Measurements from ENCODE around the gene PTGIS. TPM values are rescaled to one million over a fixed set of nuclear protein-coding genes. Genes with fewer than 3 reads are reported as not detected.

PTGIS gene
- polyA plus RNA-seq, 3 donors: not detected

DNA sequence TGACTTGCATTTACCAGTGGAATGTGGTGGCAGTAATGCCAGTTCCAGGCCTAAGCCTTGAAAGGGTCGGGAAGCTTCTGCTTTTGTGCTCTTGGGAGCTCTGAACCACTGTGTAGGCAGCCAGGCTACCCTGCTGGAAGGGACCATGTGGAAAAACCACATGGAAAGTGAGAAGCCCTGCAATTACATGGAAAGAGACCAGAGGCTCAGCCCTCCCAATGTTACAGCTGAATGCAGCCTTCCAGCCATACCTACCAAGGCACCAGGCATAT is 70.6 kb downstream of the PTGIS start:
- Histone ChIP-seq H3K4me3 (replicated peaks in 1 of 3; ENCODE audit: low read depth in 2 of 3, low read length in 3 of 3) (no peak overlapping the region), H3K36me3 (replicated peaks in 1 of 2; ENCODE audit: control insufficient read depth in 1 of 2, insufficient read depth in 2 of 2, low read length in 2 of 2) (no peaks in the 10 kb centered on the region), H4K20me1 (ENCODE audit: insufficient read depth, low read length) (no peaks in the 10 kb centered on the region), H3K79me2 (ENCODE audit: insufficient read depth, low read length) (no peaks in the 10 kb centered on the region), H3K4me1 (ENCODE audit: control insufficient read depth in 1 of 2, insufficient read depth in 2 of 2, low read length in 2 of 2) (no peaks in the 10 kb centered on the region), H3K27ac (ENCODE audit: low read depth in 1 of 2, low read length in 2 of 2) (no peak overlapping the region), H3K4me2 (replicated peaks; ENCODE audit: extremely low read depth, low read length, poor library complexity, severe bottlenecking) (no peak overlapping the region), H3K9me3 (replicated peaks in 1 of 2; ENCODE audit: control insufficient read depth in 1 of 2, insufficient read depth in 1 of 2, low read length in 2 of 2) (peaks cover 0 to 2% of the 10 kb centered on the region in 2 donors), H3K27me3 (ENCODE audit: control insufficient read depth in 2 of 2, insufficient read depth in 2 of 2, low read length in 2 of 2) (no peaks in the 10 kb centered on the region), H2AFZ (ENCODE audit: insufficient read depth, low read depth, low read length, poor library complexity, severe bottlenecking) (no peak overlapping the region), H3K9ac (ENCODE audit: insufficient read depth, low read length, poor library complexity, severe bottlenecking) (no peak overlapping the region)
- peaks cover 0 to 7% (median 2%) of the 10 kb centered on the region in 7 donors for H3K9me3 Mint-ChIP-seq
- H3K27me3 Mint-ChIP-seq (ENCODE audit: low read depth in 3 of 3): peaks cover 18 to 20% (median 20%) of the 10 kb centered on the region in 3 donors
- H3K27ac Mint-ChIP-seq: no peak overlapping the region
- intact Hi-C loops (cut with micrococcal nuclease): no loop called here
- no peak overlapping the region for H3K4me3 Mint-ChIP-seq
- no peaks in the 10 kb centered on the region for H3K36me3 Mint-ChIP-seq
- H3K4me1 Mint-ChIP-seq: no peaks in the 10 kb centered on the region
- no peak for DNase-seq
- TF ChIP-seq, protein P1, sequence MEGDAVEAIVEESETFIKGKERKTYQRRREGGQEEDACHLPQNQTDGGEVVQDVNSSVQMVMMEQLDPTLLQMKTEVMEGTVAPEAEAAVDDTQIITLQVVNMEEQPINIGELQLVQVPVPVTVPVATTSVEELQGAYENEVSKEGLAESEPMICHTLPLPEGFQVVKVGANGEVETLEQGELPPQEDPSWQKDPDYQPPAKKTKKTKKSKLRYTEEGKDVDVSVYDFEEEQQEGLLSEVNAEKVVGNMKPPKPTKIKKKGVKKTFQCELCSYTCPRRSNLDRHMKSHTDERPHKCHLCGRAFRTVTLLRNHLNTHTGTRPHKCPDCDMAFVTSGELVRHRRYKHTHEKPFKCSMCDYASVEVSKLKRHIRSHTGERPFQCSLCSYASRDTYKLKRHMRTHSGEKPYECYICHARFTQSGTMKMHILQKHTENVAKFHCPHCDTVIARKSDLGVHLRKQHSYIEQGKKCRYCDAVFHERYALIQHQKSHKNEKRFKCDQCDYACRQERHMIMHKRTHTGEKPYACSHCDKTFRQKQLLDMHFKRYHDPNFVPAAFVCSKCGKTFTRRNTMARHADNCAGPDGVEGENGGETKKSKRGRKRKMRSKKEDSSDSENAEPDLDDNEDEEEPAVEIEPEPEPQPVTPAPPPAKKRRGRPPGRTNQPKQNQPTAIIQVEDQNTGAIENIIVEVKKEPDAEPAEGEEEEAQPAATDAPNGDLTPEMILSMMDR (IDR thresholded peaks at IDR 0.05): no peak
- WGBS (ENCODE audit: insufficient coverage): 43% methylated on average over 1 of the region's 1 CpG

DNA sequence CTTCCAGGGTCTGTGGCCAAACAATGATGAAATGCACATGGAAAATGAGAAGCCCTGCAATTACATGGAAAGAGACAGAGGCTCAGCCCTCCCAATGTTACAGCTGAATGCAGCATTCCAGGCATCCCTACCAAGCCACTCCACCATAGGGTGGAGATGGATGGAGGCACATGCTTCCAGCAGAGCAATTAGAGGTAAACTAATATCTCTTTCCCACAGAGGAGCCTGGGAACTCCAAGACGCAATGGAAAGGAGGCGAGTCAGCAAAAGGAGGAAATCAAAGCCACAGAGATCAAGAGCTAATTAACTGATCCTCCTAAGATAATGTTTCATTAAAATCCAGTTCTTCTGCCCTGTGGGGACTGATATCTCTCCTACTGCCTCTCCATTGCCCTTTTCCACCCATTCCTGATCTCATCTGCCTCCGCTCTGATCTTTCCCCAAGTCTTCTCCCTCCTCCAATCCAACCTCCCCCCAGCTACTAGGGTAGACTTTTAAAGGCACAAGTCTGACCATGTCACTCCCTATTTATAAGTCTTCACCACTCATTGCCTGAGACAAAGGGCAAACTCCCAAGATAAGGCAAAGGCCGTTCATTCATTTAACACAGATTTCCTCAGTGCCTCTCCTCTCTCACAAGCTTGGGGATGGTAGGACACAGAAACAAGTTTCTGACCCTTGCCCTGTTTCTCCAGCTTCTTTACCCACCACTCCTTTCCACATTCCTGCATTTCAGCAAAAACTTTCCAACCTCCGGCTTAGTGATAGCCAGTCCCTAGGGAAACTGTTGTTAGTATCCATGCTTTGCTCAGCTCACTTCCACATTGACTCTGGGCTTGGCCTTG is 71.2 kb downstream of the PTGIS start:
- Histone ChIP-seq H2AFZ (ENCODE audit: insufficient read depth, low read depth, low read length, poor library complexity, severe bottlenecking) (no peak overlapping the region), H3K27ac (ENCODE audit: low read depth in 1 of 2, low read length in 2 of 2) (no peak overlapping the region), H3K4me2 (replicated peaks; ENCODE audit: extremely low read depth, low read length, poor library complexity, severe bottlenecking) (no peak overlapping the region), H3K27me3 (ENCODE audit: control insufficient read depth in 2 of 2, insufficient read depth in 2 of 2, low read length in 2 of 2) (no peaks in the 10 kb centered on the region), H3K9me3 (replicated peaks in 1 of 2; ENCODE audit: control insufficient read depth in 1 of 2, insufficient read depth in 1 of 2, low read length in 2 of 2) (no peaks in the 10 kb centered on the region), H3K4me3 (replicated peaks in 1 of 3; ENCODE audit: low read depth in 2 of 3, low read length in 3 of 3) (no peak overlapping the region), H3K79me2 (ENCODE audit: insufficient read depth, low read length) (no peaks in the 10 kb centered on the region), H4K20me1 (ENCODE audit: insufficient read depth, low read length) (no peaks in the 10 kb centered on the region), H3K4me1 (ENCODE audit: control insufficient read depth in 1 of 2, insufficient read depth in 2 of 2, low read length in 2 of 2) (no peaks in the 10 kb centered on the region), H3K9ac (ENCODE audit: insufficient read depth, low read length, poor library complexity, severe bottlenecking) (no peak overlapping the region), H3K36me3 (replicated peaks in 1 of 2; ENCODE audit: control insufficient read depth in 1 of 2, insufficient read depth in 2 of 2, low read length in 2 of 2) (no peaks in the 10 kb centered on the region)
- H3K4me3 Mint-ChIP-seq: no peak overlapping the region
- H3K27me3 Mint-ChIP-seq (ENCODE audit: low read depth in 3 of 3): peaks cover 18 to 20% (median 20%) of the 10 kb centered on the region in 3 donors
- TF ChIP-seq, protein P1 (IDR thresholded peaks at IDR 0.05): no peak
- intact Hi-C loops (cut with micrococcal nuclease): no loop called here
- H3K36me3 Mint-ChIP-seq: no peaks in the 10 kb centered on the region
- peaks cover 0 to 5% (median 2%) of the 10 kb centered on the region in 7 donors for H3K9me3 Mint-ChIP-seq
- 59% methylated on average over 5 of the region's 5 CpGs for WGBS (ENCODE audit: insufficient coverage)
- DNase-seq: no peak
- no peaks in the 10 kb centered on the region for H3K4me1 Mint-ChIP-seq
- no peak overlapping the region for H3K27ac Mint-ChIP-seq
